Transverse colon (tissue), 4 donors: ENCODE measurements around the gene ANKS1A. TPM values are rescaled to one million over a fixed set of nuclear protein-coding genes. Genes with fewer than 3 reads are reported as not detected.

Experiments
- DNase-seq: peaks from one replicate; pipeline ENCODE4 v3.0.0-alpha.2; 2019
- H3K27ac ChIP-seq, 4 donors: fragments of 200-600 bp; sonication (generic); 2 replicates each; pipeline ENCODE4 v1.5.1; 2016 to 2018; ENCODE audit warnings: inconsistent platforms in 4 of 4
- H3K27me3 ChIP-seq: fragments of 200-600 bp; sonication (generic); 2 replicates; pipeline ENCODE4 v1.5.1; 2017; ENCODE audit warnings: inconsistent platforms
- H3K36me3 ChIP-seq, 4 donors: fragments of 200-600 bp; sonication (generic); 2 replicates each; pipeline ENCODE4 v1.5.1; 2017 to 2019; ENCODE audit warnings: inconsistent platforms in 4 of 4
- H3K4me1 ChIP-seq, 4 donors: fragments of 200-600 bp; sonication (generic); 2 replicates each; pipeline ENCODE4 v1.5.1; 2017 to 2020; ENCODE audit warnings: inconsistent platforms in 4 of 4
- H3K4me3 ChIP-seq, 4 donors: fragments of 200-600 bp; sonication (generic); 1 replicate in 1 of 4; 2 replicates in 3 of 4; pipeline versions ENCODE4 v1.5.1 to v1.6.1; 2017 to 2019; ENCODE audit warnings: inconsistent platforms in 4 of 4
- H3K9me3 ChIP-seq, 2 donors: fragments of 200-600 bp; sonication (generic); 2 replicates each; pipeline ENCODE4 v1.5.1; 2017 to 2019; ENCODE audit warnings: inconsistent platforms in 2 of 2
- EP300 ChIP-seq: sonication (generic); formaldehyde crosslinking; IDR thresholded peaks from one replicate; pipeline ENCODE4 v1.6.1; 2017; ENCODE audit warnings: antibody characterized with exemption, low read depth
- POLR2A ChIP-seq: fragments of 450-650 bp; IDR thresholded peaks from one replicate; pipeline ENCODE4 v1.6.1; 2016; ENCODE audit warnings: antibody characterized with exemption, mild to moderate bottlenecking, moderate library complexity
- POLR2AphosphoS5 ChIP-seq, 3 donors: sonication (generic); formaldehyde crosslinking; IDR thresholded peaks; one replicate each; pipeline ENCODE4 v1.6.1; 2016; ENCODE audit warnings: antibody characterized with exemption in 3 of 3
- WGBS, 2 donors: methylation state at CpG; one replicate each; pipeline ENCODE4 v1.1.5; 2018; ENCODE audit warnings: low coverage in 1 of 2; 5-methylcytosine and 5-hydroxymethylcytosine counted together
- in situ Hi-C, 4 donors: fragments of 200-750 bp; cut with MboI; loops; one replicate each; pipeline versions ENCODE4 v1.15.0 to v1.15.1; 2017; ENCODE audit warnings: low sequenced_read_pairs in 3 of 4, low pct_ligation_motif_present in 1 of 4, low pct_unique_long_range_greater_than_20kb in 1 of 4
- intact Hi-C: fragments of 100-400 bp; cut with DNase I; formaldehyde crosslinking; loops from one replicate; pipeline ENCODE4 v1.15.1; 2023; ENCODE audit warnings: low total_unique reads
- total RNA-seq, 4 donors: library from RNA; depleted of rRNA; stranded (reverse); fragments of >200 nt; gene quantifications; one replicate each; pipeline ENCODE4 v1.1.0, GENCODE V29; 2016
- TF ChIP-seq, protein P1 (sequence below), 5 experiments: fragments of 200-600 bp in 3 of 5; fragments of 450-650 bp in 2 of 5; sonication (generic) in 3 of 5; IDR thresholded peaks; 1 replicate in 2 of 5; 2 replicates in 3 of 5; pipeline ENCODE4 v1.5.1; 2016 to 2017; ENCODE audit warnings: antibody characterized with exemption in 5 of 5, inconsistent platforms in 3 of 5, mild to moderate bottlenecking in 2 of 5, moderate library complexity in 1 of 5

ANKS1A gene
- total RNA-seq, 4 donors from 2014 or later, result 37.5 to 44.0 (median 38.9) TPM

DNA sequence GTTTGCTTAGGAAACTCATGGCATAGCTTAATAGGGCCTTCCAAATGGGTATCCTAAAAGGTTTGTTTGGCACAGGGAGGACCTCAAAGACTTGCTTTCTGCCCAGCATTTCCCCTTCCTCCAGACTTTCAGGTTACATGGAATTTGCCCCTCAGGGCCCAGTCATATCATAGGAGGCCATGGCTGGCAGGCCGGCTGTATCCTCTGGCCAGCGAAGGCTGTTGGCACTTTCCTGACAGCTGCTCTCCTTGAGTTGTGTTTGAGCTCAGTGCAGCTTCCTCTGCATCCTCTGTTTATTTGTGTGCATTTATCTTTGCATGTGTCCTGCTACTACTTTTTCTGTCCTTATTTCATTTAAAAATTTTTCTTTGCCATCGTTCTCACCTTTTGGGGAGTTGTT is 90.9 kb downstream of the ANKS1A start:
- H3K36me3 ChIP-seq, result peaks cover 0 to 19% (median 1%) of the 10 kb centered on the region in 4 donors
- no peaks in the 10 kb centered on the region for H3K27me3 ChIP-seq
- no peaks in the 10 kb centered on the region for H3K4me1 ChIP-seq
- no peak overlapping the region for H3K4me3 ChIP-seq
- H3K27ac ChIP-seq, result no peak overlapping the region
- in situ Hi-C loops, result loop anchor here in 3 of 4 donors (10.0 to 25.0 kb wide), 4 partner anchors 155 to 257 kb away; partner anchors contain the start of gene SCUBE3 (in 1 of the 3)
- no peaks in the 10 kb centered on the region for H3K9me3 ChIP-seq
- intact Hi-C loops, result loop anchor here (10.0 kb wide), 1 partner anchor 225 kb away; no protein-coding TSS in a partner anchor
- DNase-seq, result no peak
- TF ChIP-seq POLR2AphosphoS5 (IDR thresholded peaks at IDR 0.05), result no peak
- TF ChIP-seq, protein P1, sequence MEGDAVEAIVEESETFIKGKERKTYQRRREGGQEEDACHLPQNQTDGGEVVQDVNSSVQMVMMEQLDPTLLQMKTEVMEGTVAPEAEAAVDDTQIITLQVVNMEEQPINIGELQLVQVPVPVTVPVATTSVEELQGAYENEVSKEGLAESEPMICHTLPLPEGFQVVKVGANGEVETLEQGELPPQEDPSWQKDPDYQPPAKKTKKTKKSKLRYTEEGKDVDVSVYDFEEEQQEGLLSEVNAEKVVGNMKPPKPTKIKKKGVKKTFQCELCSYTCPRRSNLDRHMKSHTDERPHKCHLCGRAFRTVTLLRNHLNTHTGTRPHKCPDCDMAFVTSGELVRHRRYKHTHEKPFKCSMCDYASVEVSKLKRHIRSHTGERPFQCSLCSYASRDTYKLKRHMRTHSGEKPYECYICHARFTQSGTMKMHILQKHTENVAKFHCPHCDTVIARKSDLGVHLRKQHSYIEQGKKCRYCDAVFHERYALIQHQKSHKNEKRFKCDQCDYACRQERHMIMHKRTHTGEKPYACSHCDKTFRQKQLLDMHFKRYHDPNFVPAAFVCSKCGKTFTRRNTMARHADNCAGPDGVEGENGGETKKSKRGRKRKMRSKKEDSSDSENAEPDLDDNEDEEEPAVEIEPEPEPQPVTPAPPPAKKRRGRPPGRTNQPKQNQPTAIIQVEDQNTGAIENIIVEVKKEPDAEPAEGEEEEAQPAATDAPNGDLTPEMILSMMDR (IDR thresholded peaks at IDR 0.05), result no peak
- TF ChIP-seq EP300, result no peak
- no peak for TF ChIP-seq POLR2A
- WGBS, 2 donors, result 90 to 96% methylated on average over 3 of the region's 3 CpGs

DNA sequence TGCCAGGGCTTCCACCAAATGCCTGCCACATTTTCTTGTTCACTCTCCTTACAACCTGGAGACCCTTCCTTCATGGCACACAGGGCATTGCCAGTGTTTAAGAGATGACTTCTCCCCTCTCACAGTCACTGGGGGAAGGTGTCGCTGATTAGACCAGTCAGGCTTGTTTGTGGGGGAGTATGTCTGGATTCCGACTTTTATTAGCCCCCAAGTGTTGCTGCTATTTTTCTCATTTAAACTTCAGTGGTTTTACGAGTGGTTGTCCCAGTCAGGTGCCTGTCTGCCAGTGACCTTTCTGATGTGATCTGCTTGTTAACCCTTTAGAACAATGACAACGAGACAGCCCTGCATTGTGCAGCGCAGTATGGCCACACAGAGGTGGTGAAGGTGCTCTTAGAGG is 92.3 kb downstream of the ANKS1A start:
- TF ChIP-seq, protein P1 (IDR thresholded peaks at IDR 0.05), result no peak
- TF ChIP-seq POLR2A (no peak), EP300 (no peak), POLR2AphosphoS5 (IDR thresholded peaks at IDR 0.05) (no peak)
- in situ Hi-C loops (loop anchor here in 3 of 4 donors (10.0 to 25.0 kb wide), 4 partner anchors 153 to 256 kb away; partner anchors contain the start of gene SCUBE3 (in 1 of the 3)), intact Hi-C loops (loop anchor here (10.0 kb wide), 1 partner anchor 223 kb away; no protein-coding TSS in a partner anchor)
- no peak overlapping the region for H3K4me3 ChIP-seq
- no peaks in the 10 kb centered on the region for H3K4me1 ChIP-seq
- H3K27me3 ChIP-seq, result no peaks in the 10 kb centered on the region
- WGBS, 2 donors, result 83 to 89% methylated on average over 1 to 5 of the region's 5 CpGs
- no peak overlapping the region for H3K27ac ChIP-seq
- no peaks in the 10 kb centered on the region for H3K9me3 ChIP-seq
- no peak for DNase-seq
- H3K36me3 ChIP-seq, result peaks cover 0 to 23% (median 6%) of the 10 kb centered on the region in 4 donors

DNA sequence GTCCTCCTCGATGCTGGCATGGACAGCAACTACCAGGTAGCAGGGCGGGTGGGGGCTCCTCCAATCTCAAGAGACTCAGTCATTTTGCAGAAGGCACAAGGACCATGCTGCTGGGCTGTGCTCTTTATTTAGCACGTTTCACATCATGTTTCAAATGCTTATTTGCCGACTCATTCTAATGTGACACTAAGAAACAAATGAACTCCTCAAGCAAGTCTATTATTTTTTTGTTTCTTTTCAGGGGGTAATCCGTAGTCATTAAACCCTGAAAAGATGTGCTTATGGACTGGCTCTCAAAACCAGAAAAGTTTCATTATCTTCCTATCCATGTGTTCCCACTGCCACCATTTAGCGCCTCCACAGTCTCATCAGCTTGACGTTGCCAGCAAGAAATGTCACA is 92.9 kb downstream of the ANKS1A start:
- Histone ChIP-seq H3K27me3 (no peaks in the 10 kb centered on the region), H3K36me3 (peaks cover 0 to 23% (median 6%) of the 10 kb centered on the region in 4 donors), H3K4me3 (no peak overlapping the region), H3K4me1 (peaks cover 1 to 4% (median 2%) of the 10 kb centered on the region in 4 donors), H3K9me3 (no peaks in the 10 kb centered on the region), H3K27ac (no peak overlapping the region)
- TF ChIP-seq EP300 (no peak), POLR2AphosphoS5 (IDR thresholded peaks at IDR 0.05) (no peak), POLR2A (no peak)
- TF ChIP-seq, protein P1 (IDR thresholded peaks at IDR 0.05), result no peak
- no peak for DNase-seq
- 81 to 88% methylated on average over 2 to 7 of the region's 7 CpGs for WGBS, 2 donors
- in situ Hi-C loops (loop anchor here in 3 of 4 donors (10.0 to 25.0 kb wide), 4 partner anchors 153 to 255 kb away; partner anchors contain the start of gene SCUBE3 (in 1 of the 3)), intact Hi-C loops (loop anchor here (10.0 kb wide), 1 partner anchor 223 kb away; no protein-coding TSS in a partner anchor)

DNA sequence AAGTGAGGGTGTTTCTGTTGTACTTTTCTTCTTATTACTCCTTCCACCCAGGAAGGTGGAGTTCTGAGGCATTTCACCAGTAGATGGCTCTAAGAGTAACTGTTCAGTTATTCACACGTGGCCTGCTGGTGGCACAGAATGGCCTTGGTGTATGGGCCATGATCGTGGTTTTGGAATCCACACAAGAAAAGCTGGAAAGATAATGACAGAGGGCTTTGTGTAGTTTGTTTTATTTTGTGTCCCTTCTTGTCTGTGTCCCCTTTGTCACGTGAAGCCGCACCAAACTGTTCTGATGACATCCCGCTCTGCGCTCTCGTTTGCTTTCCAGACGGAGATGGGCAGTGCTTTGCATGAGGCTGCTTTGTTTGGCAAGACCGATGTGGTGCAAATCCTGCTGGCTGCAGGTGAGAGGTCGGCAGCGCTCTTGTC is 93.4 kb downstream of the ANKS1A start:
- WGBS, 2 donors, result 10 to 79% methylated on average over 2 to 11 of the region's 11 CpGs
- no peak for DNase-seq
- TF ChIP-seq POLR2AphosphoS5 (IDR thresholded peaks at IDR 0.05), result no peak
- TF ChIP-seq, protein P1 (IDR thresholded peaks at IDR 0.05), result peak in 1 of 5 experiments; percentile 7
- no peak for TF ChIP-seq EP300
- TF ChIP-seq POLR2A, result no peak
- peaks cover 4 to 7% (median 4%) of the 10 kb centered on the region in 4 donors for H3K4me1 ChIP-seq
- in situ Hi-C loops, result loop anchor here in 3 of 4 donors (10.0 to 25.0 kb wide), 4 partner anchors 152 to 255 kb away; partner anchors contain the start of gene SCUBE3 (in 1 of the 3)
- H3K27me3 ChIP-seq, result no peaks in the 10 kb centered on the region
- H3K4me3 ChIP-seq, result no peak overlapping the region
- intact Hi-C loops, result loop anchor here (10.0 kb wide), 1 partner anchor 222 kb away; no protein-coding TSS in a partner anchor
- no peak overlapping the region for H3K27ac ChIP-seq
- H3K9me3 ChIP-seq, result no peaks in the 10 kb centered on the region
- H3K36me3 ChIP-seq, result peaks cover 0 to 23% (median 6%) of the 10 kb centered on the region in 4 donors
